HG02623 (cell line): ENCODE results near the gene LRRK2.
A peak's percentile ranks its signal among the peaks of the same experiment; 100 is the strongest.

Experiments
- ATAC-seq: cut with Tn5 transposase; IDR thresholded peaks from one replicate; pipeline ENCODE4 v1.9.1; 2021; ENCODE audit warnings: moderate library complexity; ENCODE audit not compliant: unreplicated experiment

LRRK2 gene

GRCh38 chr12:40224439-40225291 lies at the start of gene LRRK2:
Gene LRRK2 (plus strand): TSS chr12:40224997. CDS start chr12:40225132, 135 bp downstream.
- ATAC-seq = peak; percentile 47

GRCh38 chr12:40175045-40175444 lies 49.8 kb upstream of the LRRK2 start:
- no peak for ATAC-seq

DNA sequence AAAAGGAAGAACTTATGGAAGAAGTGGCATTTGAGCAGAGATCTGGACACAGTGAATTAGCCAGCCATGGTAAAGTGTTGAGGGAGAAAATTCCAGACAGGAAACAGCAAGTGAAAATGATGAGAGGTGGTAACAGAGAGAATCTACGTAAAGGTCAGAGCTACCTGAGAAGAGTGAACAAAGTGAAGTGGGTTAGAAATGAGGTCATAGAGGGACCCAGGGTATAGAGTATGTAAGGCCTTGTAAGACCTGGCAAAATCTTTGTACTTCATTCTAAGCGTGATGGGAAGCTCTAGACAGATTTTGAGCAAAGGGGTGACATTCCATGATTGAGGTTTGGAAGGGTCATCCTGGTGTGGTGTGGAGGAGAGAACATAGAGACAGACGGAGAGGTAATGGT lies 49.3 kb upstream of the LRRK2 start:
- ATAC-seq = no peak

- no peak for ATAC-seq
These were observed 46.1 kb upstream of the LRRK2 start for GRCh38 chr12:40178701-40179100.

DNA sequence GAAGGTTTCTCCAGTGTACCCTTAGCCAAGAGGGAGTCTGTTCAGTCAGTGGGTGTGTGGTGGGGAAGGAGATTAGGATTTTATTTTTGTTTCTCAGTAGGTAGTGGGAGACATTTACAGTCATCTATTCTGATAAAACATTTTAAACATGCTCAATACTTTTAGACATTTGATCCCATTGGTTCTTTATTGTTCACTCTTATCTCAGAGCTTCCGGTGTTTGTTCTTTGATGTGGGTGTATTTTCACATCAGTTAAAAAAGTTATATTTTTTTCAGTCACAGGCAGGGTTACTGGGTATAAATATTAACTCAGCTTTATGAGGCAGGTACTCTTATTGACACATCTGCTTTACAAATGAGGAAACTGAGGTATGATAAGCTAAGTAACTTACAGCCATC lies 43.3 kb upstream of the LRRK2 start:
- ATAC-seq = no peak

GRCh38 chr12:40183715-40184114 lies 41.1 kb upstream of the LRRK2 start:
- no peak for ATAC-seq

DNA sequence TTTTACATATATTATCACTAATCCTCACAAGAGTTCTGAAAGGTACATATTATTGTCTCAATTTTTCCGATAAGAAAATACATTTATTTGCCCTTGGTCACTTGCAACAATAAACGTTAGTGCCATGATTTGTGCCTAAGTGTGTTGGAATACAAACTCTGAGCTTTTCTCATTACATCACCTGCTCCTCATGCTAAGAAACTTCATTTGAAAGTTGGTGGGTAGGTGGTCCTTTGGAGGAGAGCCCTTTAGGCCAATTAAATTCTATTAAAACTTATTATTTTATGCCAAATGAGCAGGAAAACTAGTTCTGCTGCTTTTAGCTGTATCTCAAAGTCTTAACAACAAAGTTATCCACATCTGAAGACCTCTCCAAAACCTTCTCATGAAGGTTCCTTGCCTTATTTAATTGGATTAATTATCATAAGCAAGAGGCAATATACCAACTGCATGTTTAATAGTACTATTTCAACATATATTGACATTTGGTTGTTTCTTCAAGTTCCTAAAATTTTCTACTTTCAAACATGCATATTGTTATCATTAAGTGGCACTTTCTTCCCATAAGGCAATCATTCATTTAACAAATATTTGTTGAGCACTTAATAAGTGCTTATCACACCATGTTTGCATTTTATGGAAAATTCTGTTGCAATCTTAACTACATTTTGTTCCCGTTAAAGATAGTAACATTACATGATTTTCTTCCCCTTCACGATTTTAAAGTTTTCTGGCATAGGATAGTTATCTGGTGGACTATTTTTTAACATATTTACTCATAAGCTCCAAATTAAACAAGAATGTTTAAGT lies 40.1 kb upstream of the LRRK2 start:
- ATAC-seq = no peak

DNA sequence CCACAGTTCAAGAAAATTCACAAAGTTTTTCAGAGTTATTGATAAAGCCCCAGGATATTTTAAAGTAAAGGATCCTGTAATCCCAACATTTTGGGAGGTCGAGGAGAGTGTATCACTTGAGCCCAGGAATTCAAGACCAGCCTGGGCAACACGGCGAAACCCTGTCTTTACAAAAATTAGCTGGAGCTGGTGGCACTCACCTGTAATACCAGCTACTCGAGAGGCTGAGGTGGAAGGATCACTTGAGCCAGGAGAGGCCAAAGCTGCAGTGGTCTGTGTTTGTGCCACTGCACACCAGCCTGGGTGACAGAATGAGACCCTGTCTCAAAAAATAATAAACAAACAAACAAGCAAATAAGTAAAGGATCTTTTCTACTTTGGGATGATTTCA lies 39.5 kb upstream of the LRRK2 start:
- ATAC-seq = no peak

DNA sequence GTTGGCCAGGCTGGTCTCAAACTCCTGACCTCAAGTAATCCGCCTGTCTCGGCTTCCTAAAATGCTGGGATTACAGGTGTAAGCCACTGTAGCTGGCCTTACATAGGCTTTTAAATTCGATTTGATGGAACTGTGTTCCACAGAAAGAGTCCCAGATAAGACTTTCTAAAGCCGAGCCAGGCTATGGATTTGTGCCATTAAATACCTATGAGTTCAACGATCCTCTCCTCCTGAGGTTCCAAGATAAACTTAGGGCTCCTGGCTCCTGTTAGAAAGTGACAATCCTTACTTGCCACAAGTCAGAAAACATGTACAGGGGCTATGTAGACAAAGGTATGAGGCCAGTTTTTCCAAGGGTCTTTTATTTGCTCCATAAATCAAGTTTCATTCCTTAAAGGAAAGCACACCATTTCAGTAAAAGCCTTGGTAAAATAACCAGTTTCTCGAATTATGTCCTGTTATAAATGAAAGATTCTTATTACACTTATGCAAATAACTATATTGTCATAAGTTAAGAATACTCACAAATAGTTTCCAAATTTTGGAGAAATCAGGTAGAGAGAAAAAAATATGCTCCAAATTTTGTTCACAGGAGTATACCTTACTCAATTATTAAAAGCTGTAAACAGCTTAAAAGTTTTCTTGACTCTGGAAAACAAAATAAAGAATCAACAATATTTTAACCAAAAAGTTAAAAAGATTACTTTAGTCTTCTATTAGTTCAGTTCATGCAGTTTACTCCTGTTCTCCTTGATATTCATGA lies 36.1 kb upstream of the LRRK2 start:
- ATAC-seq = no peak

GRCh38 chr12:40192704-40193255 lies 32.0 kb upstream of the LRRK2 start:
- ATAC-seq = peak; percentile 96

DNA sequence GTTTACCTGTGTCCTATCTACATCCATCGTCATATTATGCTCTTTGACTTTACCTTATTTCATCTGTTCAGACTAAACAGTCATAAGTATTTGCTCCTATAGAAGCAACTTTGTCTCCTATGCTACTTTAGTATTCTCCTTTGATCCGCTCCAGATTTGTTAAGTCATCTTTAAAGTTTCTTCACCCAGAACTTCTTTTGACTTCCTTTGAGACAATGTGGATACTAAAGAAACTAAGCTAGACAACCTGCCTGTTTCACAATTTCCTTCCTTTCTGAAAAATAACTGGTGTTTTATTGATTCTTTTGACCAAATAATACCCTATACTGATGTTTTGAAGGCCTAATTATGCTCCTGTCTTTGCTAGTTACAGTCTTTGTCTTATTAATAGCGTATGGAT lies 30.0 kb upstream of the LRRK2 start:
- no peak for ATAC-seq

GRCh38 chr12:40197590-40197989 lies 27.2 kb upstream of the LRRK2 start:
- ATAC-seq = no peak

- no peak for ATAC-seq
These were observed 26.2 kb upstream of the LRRK2 start for GRCh38 chr12:40198601-40199000.

- ATAC-seq = no peak
These were observed 22.4 kb upstream of the LRRK2 start for GRCh38 chr12:40202095-40203059.

GRCh38 chr12:40203060-40203430 lies 21.8 kb upstream of the LRRK2 start:
- no peak for ATAC-seq

- no peak for ATAC-seq
These were observed 20.5 kb upstream of the LRRK2 start for GRCh38 chr12:40204337-40204736.

DNA sequence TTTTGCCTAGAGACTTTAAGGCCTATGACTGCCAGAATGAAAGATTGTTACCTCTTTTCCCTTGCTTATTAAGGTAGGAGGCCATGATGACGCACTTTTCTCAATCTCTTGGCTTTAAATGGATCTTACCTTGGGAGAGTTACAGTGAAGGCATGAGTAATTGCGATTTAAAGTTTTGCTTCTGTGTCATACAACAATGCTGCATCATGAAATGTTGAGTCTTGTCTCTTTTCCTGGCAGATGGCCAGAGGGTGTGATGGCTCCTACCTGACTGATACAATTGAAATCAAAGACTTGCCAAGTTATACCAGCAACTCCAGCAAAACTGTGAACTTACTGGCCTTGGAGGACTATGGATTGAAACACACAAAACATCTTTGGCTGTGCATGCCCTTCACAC lies 17.2 kb upstream of the LRRK2 start:
- no peak for ATAC-seq

DNA sequence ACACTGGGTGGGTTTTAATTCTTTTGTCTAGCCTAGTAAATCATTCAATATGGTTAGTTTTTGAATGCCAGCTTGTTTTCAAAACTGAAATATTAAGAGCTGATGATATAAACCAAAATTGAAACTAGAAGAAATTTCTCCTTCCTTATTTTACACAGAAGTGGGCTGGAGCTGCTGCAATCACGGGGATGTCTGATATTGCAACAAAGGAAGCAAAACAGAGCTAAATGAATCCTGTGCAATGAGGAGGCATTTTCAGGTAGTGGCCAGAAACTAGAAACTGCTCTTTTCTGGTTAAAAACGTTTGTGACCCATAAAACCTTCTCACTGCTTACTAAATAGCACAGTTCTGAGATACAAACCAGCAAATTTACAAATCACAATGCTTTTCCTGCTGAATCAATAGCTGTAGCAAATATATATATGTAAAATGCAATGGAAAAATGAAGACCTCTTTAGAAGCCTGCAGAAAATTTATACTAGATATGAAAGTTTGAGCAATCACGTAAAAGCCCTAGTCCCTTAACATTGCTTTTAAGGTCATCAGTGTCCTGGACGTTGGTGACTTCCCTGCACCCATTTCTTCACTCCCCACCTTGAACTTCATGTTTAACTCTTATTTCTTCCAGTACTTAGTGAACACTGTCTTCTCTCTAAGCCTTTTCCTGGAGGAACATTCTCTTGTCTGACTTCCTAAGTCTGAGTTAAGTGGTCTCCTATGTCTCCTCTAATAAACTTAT lies 15.9 kb upstream of the LRRK2 start:
- ATAC-seq = peak; percentile 82

GRCh38 chr12:40209886-40210285 lies 14.9 kb upstream of the LRRK2 start:
- ATAC-seq = no peak
